ENCODE measurements around the gene TAL2. TPM values are rescaled to one million over a fixed set of nuclear protein-coding genes. Genes with fewer than 3 reads are reported as not detected.

Gene TAL2
- total and polyA plus RNA-seq, 3 donors from 2014 or later = 0.78 TPM; not detected in 2

DNA sequence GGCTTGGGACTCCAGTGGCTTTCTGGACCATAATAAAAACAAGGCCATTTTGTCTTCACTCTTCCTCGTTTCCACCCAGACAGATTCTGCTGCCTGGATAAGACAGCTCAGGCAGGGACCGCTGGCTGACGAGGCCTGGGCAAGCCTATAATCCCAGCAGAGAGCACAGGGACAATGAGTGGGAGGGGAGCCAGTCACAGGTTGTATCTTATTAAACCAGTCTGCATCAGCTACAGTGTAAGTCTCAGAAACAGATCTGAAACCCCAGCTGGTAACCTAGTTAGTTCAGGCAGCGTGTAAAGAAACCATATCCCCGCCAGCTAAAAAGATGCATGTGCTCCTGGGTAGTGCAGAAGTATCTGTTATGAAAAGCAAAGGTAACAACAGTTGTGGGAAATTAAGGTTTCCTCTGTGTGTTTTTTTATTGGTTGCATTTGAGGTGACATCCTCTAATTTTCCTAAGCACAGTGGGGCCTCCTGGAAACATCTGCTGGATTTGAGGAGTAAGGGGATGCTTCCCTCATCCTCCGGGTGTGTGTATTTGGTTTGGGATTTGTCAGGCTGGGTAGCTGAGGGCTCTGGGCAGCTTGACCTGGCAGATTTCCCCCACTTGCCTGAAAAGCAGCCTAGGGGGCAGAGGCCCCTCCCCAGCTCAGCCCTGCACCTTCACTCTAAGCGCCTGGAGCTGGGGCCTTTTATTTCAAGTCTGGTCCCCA lies 15.2 kb upstream of the TAL2 start:
- DNase-seq = no peak
- no peaks in the 10 kb centered on the region for H3K27me3 ChIP-seq
- intact Hi-C loops (cut with DNase I; ENCODE audit: low total_unique reads) = no loop called here
- no peak overlapping the region for H3K27ac ChIP-seq
- H3K4me3 ChIP-seq = no peak overlapping the region
- TF ChIP-seq, protein P1, sequence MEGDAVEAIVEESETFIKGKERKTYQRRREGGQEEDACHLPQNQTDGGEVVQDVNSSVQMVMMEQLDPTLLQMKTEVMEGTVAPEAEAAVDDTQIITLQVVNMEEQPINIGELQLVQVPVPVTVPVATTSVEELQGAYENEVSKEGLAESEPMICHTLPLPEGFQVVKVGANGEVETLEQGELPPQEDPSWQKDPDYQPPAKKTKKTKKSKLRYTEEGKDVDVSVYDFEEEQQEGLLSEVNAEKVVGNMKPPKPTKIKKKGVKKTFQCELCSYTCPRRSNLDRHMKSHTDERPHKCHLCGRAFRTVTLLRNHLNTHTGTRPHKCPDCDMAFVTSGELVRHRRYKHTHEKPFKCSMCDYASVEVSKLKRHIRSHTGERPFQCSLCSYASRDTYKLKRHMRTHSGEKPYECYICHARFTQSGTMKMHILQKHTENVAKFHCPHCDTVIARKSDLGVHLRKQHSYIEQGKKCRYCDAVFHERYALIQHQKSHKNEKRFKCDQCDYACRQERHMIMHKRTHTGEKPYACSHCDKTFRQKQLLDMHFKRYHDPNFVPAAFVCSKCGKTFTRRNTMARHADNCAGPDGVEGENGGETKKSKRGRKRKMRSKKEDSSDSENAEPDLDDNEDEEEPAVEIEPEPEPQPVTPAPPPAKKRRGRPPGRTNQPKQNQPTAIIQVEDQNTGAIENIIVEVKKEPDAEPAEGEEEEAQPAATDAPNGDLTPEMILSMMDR (IDR thresholded peaks at IDR 0.05) = no peak
- TF ChIP-seq POLR2A (IDR thresholded peaks at IDR 0.05) = no peak
- no peaks in the 10 kb centered on the region for H3K9me3 ChIP-seq
- no peaks in the 10 kb centered on the region for H3K4me1 ChIP-seq
- WGBS, 2 donors = 90 to 96% methylated on average over 7 of the region's 7 CpGs
- no peaks in the 10 kb centered on the region for H3K36me3 ChIP-seq (ENCODE audit: low read depth, missing control alignments)

DNA sequence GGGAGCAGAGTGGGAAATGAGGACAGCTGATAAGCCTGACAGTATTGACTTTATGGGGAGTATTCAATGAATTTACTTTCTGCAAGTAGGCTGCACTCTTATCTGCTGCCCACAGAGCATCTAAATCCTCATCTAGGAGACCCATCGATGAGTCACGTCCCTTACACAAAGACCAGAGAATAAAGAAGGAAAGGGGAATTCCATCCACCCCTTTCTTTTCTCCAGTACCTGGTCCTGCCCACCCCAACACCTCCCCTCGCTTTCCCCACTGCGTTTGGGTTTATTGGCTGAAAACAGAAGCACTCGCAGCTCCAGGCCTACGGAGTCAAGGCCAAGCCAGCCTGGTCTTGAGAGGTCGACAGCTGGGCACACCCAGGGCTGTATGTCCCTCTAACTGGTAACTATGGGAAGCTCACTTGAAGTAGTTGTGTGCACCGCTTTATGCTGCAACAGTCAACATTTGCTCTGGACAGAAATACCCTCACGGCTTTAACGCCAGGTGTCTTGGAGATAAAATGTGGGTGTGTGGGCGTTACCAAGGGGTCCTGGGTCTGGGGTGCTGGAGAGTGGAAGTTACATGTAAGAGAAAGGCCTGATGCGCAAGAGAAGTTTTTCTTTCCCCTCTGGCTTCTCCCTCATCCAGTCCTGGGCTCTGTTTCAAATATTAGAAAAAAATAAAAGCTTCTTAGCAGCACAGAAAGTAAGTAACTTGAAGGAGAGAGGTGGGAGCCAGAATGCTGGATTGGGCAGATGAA lies 14.5 kb upstream of the TAL2 start:
- Histone ChIP-seq H3K4me1 (no peaks in the 10 kb centered on the region), H3K27ac (no peak overlapping the region), H3K4me3 (no peak overlapping the region), H3K9me3 (no peaks in the 10 kb centered on the region), H3K27me3 (no peaks in the 10 kb centered on the region), H3K36me3 (ENCODE audit: low read depth, missing control alignments) (no peaks in the 10 kb centered on the region)
- TF ChIP-seq POLR2A (IDR thresholded peaks at IDR 0.05) = no peak
- TF ChIP-seq, protein P1 (IDR thresholded peaks at IDR 0.05) = no peak
- WGBS, 2 donors = 51 to 53% methylated on average over 12 of the region's 12 CpGs
- intact Hi-C loops (cut with DNase I; ENCODE audit: low total_unique reads) = no loop called here
- DNase-seq = no peak

DNA sequence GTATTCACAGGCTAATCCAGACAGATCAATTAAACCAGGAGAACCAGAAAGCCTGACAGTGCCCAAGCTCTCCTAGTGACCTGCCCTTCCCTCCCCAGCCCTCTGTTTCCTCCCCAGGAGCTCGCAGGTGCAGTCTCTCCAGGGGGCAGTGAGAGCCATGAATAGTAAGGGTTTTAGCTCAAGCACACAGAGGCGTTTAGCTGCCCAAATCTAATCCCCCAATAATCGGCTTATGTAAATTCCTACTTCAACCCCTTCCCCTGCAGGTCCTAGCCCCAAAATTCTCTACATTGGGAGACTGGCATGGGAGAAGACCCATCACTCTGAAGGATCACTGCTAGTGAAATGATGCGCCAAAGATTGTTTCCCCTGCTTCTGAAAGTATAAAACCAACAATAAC lies 10.5 kb upstream of the TAL2 start:
- H3K27ac ChIP-seq = no peak overlapping the region
- WGBS, 2 donors = 77 to 81% methylated on average over 4 of the region's 4 CpGs
- H3K4me3 ChIP-seq = no peak overlapping the region
- peaks cover 4% of the 10 kb centered on the region for H3K4me1 ChIP-seq
- H3K27me3 ChIP-seq = no peaks in the 10 kb centered on the region
- TF ChIP-seq POLR2A (IDR thresholded peaks at IDR 0.05) = no peak
- TF ChIP-seq, protein P1 (IDR thresholded peaks at IDR 0.05) = no peak
- intact Hi-C loops (cut with DNase I; ENCODE audit: low total_unique reads) = no loop called here
- DNase-seq = no peak
- no peaks in the 10 kb centered on the region for H3K9me3 ChIP-seq
- H3K36me3 ChIP-seq (ENCODE audit: low read depth, missing control alignments) = no peaks in the 10 kb centered on the region

DNA sequence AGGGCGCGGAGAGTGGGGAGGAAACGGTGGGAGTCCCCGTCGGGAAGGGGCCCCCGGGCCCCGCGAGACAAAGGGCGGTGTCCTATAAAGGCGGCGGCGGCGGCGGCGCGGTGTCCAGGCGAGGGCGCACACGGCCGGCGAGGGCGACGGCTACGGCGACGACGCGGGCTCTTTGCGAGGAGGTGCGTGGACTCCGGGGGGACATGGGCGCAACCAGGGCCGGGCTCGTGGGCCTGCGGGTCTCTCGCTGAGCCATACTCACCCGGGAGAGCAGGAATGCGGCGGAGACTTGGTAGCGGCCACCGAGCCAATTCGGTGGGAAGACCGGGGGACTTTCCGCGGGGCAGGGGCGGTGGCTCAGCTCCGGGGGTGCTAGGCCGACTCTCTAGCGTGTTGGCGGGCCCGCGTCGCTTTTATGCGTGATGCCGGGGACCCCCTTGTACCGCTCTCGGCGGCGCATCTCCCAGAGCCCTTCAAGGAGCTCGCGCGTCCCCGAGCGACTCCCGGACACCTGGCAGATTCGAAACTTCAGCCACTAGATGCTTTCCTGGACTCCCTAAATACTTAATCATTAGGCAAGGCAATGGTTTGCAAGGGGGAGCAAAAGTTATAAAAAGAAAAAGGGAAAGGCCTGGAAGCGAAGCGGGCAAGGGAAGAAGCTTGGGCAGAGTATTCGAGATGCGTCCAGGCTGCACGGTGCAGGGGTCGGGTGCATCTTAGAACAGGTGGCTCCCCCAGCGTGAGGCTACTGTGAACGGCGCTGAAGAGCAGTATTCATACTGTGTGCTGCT lies 5.9 kb upstream of the TAL2 start:
- intact Hi-C loops (cut with DNase I; ENCODE audit: low total_unique reads) = no loop called here
- Histone ChIP-seq H3K36me3 (ENCODE audit: low read depth, missing control alignments) (no peaks in the 10 kb centered on the region), H3K27me3 (no peaks in the 10 kb centered on the region), H3K9me3 (no peaks in the 10 kb centered on the region), H3K4me3 (peak overlapping the region; percentile 53 to 60), H3K27ac (no peak overlapping the region), H3K4me1 (peaks cover 4% of the 10 kb centered on the region)
- DNase-seq = peak; percentile 32
- WGBS, 2 donors = 1 to 2% methylated on average over 31 to 55 of the region's 75 CpGs
- TF ChIP-seq POLR2A (IDR thresholded peaks at IDR 0.05) = no peak
- TF ChIP-seq, protein P1 (IDR thresholded peaks at IDR 0.05) = no peak

All from testis (tissue), 3 donors.